Astrocyte (in vitro differentiated cells and primary cell): Measurements from ENCODE around the gene SALL4.

Experiments
- EZH2 ChIP-seq: IDR thresholded peaks from 2 replicates; pipeline ENCODE4 v1.6.1; 2012; ENCODE audit warnings: mild to moderate bottlenecking, low read length, inconsistent platforms; ENCODE audit not compliant: insufficient read depth
- TF ChIP-seq, protein P1 (sequence below): IDR thresholded peaks from 2 replicates; pipeline ENCODE4 v1.5.1; 2011; ENCODE audit warnings: low read depth, mild to moderate bottlenecking, inconsistent platforms, low read length, moderate library complexity; ENCODE audit not compliant: insufficient read depth

DNA sequence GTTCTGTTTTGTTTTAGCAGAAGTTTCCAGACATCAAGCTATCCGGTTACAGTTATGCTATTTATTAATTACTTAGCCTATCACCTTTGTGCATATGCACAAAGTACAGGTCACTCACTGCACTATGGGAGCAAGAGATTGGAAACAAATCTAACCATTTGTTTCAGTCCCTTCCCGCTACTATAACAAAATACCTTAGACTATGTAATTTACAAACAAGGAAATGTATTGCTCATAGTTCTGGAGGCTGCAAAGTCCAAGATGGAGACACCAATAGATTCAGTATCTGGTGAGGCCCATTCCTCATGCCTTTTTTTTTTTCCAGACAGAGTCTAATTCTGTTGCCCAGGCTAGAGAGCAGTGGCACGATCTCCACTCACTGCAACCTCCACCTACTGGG lies 69.3 kb downstream of the SALL4 start:
- TF ChIP-seq, protein P1, sequence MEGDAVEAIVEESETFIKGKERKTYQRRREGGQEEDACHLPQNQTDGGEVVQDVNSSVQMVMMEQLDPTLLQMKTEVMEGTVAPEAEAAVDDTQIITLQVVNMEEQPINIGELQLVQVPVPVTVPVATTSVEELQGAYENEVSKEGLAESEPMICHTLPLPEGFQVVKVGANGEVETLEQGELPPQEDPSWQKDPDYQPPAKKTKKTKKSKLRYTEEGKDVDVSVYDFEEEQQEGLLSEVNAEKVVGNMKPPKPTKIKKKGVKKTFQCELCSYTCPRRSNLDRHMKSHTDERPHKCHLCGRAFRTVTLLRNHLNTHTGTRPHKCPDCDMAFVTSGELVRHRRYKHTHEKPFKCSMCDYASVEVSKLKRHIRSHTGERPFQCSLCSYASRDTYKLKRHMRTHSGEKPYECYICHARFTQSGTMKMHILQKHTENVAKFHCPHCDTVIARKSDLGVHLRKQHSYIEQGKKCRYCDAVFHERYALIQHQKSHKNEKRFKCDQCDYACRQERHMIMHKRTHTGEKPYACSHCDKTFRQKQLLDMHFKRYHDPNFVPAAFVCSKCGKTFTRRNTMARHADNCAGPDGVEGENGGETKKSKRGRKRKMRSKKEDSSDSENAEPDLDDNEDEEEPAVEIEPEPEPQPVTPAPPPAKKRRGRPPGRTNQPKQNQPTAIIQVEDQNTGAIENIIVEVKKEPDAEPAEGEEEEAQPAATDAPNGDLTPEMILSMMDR, result no peak
- TF ChIP-seq EZH2, result no peak
